Ectodermal cell (in vitro differentiated cells): ENCODE results near the gene LPCAT1.

Source experiments
- H3K27ac ChIP-seq: 2 replicates; pipeline ENCODE4 v1.7.0; 2013; ENCODE audit warnings: mild to moderate bottlenecking, low read depth, low read length; ENCODE audit not compliant: insufficient read depth, poor library complexity, severe bottlenecking
- H3K27me3 ChIP-seq: 2 replicates; pipeline ENCODE4 v1.7.0; 2013; ENCODE audit warnings: mild to moderate bottlenecking, low read length; ENCODE audit not compliant: insufficient read depth, control insufficient read depth, poor library complexity, severe bottlenecking
- H3K36me3 ChIP-seq: one replicate; pipeline ENCODE4 v1.7.0; 2013; ENCODE audit warnings: low read length; ENCODE audit not compliant: control insufficient read depth, insufficient read depth
- H3K4me1 ChIP-seq: one replicate; pipeline ENCODE4 v1.7.0; 2013; ENCODE audit warnings: low read length; ENCODE audit not compliant: control insufficient read depth, insufficient read depth
- H3K4me3 ChIP-seq: 2 replicates; pipeline ENCODE4 v1.7.0; 2013; ENCODE audit warnings: low read depth, low read length, control low read depth; ENCODE audit not compliant: insufficient read depth
- H3K9me3 ChIP-seq: 2 replicates; pipeline ENCODE4 v1.7.0; 2013; ENCODE audit warnings: mild to moderate bottlenecking, low read length, moderate library complexity; ENCODE audit not compliant: control insufficient read depth
- WGBS, 2 experiments: methylation state at CpG; one replicate each; pipeline ENCODE4 v1.1.7; 2013; ENCODE audit warnings: missing lambda C conversion rate in 2 of 2; 5-methylcytosine and 5-hydroxymethylcytosine counted together

LPCAT1 gene

GRCh38 chr5:1415059-1415425, 108.7 kb downstream of the LPCAT1 start:
- Histone ChIP-seq H3K36me3 (no peaks in the 10 kb centered on the region), H3K27ac (no peak overlapping the region), H3K9me3 (no peaks in the 10 kb centered on the region), H3K27me3 (no peaks in the 10 kb centered on the region), H3K4me1 (no peaks in the 10 kb centered on the region), H3K4me3 (no peak overlapping the region)
- WGBS, 2 experiments = 85 to 86% methylated on average over 13 of the region's 13 CpGs

DNA sequence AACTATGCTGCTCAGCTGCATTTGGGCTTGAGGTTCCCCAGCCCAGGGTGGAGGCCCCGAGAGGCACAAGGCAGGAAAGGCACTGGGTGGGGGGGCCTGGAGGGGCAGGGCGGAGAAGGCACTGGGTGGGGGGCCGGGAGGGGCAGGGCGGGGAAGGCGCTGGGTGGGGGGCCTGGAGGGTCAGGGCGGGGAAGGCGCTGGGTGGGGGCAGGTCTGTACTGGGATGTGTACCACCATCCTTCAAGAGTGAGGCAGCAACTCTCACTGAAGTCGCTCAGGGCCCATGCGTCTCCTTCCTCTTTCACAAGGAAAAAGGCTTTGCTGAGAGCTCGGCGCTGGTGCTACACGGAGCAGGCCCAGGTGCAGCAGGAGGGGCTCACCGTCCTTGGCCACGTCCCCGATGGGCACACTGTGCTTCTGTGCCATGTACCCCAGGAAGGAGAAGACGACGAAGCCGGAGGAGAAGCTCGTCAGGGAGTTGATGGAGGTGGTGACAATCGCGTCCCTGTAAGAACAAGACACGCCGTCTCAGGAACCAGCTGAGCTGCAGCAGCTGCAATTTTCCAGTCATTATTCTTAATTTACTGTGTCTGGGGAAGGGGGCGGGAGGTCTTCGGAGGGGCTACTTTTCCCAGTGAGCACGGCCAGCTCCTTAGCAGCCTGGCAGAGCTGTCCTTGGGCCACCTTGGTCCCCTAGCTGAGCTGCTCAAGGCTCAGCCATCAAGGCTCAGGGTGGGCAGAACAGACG, 109.3 kb downstream of the LPCAT1 start:
- no peak overlapping the region for H3K4me3 ChIP-seq

GRCh38 chr5:1413611-1414241, 110.0 kb downstream of the LPCAT1 start:
- Histone ChIP-seq H3K36me3 (no peaks in the 10 kb centered on the region), H3K27ac (no peak overlapping the region), H3K9me3 (no peaks in the 10 kb centered on the region), H3K27me3 (no peaks in the 10 kb centered on the region), H3K4me1 (no peaks in the 10 kb centered on the region), H3K4me3 (no peak overlapping the region)
- WGBS, 2 experiments = 89 to 90% methylated on average over 23 of the region's 23 CpGs

More for the DNA sequence above, 109.3 kb downstream of the LPCAT1 start:
- H3K27me3 ChIP-seq = no peaks in the 10 kb centered on the region
- 77 to 88% methylated on average over 22 to 25 of the region's 27 CpGs for WGBS, 2 experiments
- H3K27ac ChIP-seq = no peak overlapping the region
- no peaks in the 10 kb centered on the region for H3K36me3 ChIP-seq
- no peaks in the 10 kb centered on the region for H3K9me3 ChIP-seq
- H3K4me1 ChIP-seq = no peaks in the 10 kb centered on the region

- H3K27me3 ChIP-seq = no peaks in the 10 kb centered on the region
- H3K4me3 ChIP-seq = no peak overlapping the region
- no peaks in the 10 kb centered on the region for H3K9me3 ChIP-seq
- no peaks in the 10 kb centered on the region for H3K4me1 ChIP-seq
- H3K36me3 ChIP-seq = no peaks in the 10 kb centered on the region
- 70 to 72% methylated on average over 13 of the region's 13 CpGs for WGBS, 2 experiments
- H3K27ac ChIP-seq = no peak overlapping the region
Observed at GRCh38 chr5:1413211-1413610, 110.5 kb downstream of the LPCAT1 start.

- Histone ChIP-seq H3K27me3 (no peaks in the 10 kb centered on the region), H3K4me3 (no peak overlapping the region), H3K4me1 (no peaks in the 10 kb centered on the region), H3K27ac (no peak overlapping the region), H3K9me3 (no peaks in the 10 kb centered on the region), H3K36me3 (no peaks in the 10 kb centered on the region)
- 71 to 73% methylated on average over 10 of the region's 10 CpGs for whole genome bisulfite sequencing, 2 experiments
Observed at GRCh38 chr5:1412621-1413020, 111.1 kb downstream of the LPCAT1 start.

GRCh38 chr5:1412163-1412562, 111.6 kb downstream of the LPCAT1 start:
- Histone ChIP-seq H3K4me3 (no peak overlapping the region), H3K36me3 (no peaks in the 10 kb centered on the region), H3K27me3 (no peaks in the 10 kb centered on the region), H3K4me1 (no peaks in the 10 kb centered on the region), H3K27ac (no peak overlapping the region), H3K9me3 (no peaks in the 10 kb centered on the region)
- WGBS, 2 experiments = 86 to 87% methylated on average over 16 of the region's 16 CpGs
